DOHH2 (cell line): ENCODE measurements around the gene GTF2F2.

ENCODE experiments used
- H3F3A ChIP-seq: fragments of 200-600 bp; sonication (generic), shearing (Covaris generic); 2 replicates; pipeline ENCODE4 v1.6.0; 2016; ENCODE audit warnings: antibody characterized with exemption, mild to moderate bottlenecking; ENCODE audit not compliant: control insufficient read depth, insufficient read depth
- H3K27ac ChIP-seq: fragments of 200-600 bp; sonication (generic); 2 replicates; pipeline ENCODE4 v1.5.1; 2014; ENCODE audit warnings: low read depth, mild to moderate bottlenecking, low read length, moderate library complexity
- H3K27me3 ChIP-seq: fragments of 200-600 bp; sonication (generic); 2 replicates; pipeline ENCODE4 v1.6.1; 2014; ENCODE audit warnings: mild to moderate bottlenecking, low read length, mixed read lengths; ENCODE audit not compliant: control insufficient read depth
- H3K36me3 ChIP-seq: fragments of 200-600 bp; sonication (generic); 2 replicates; pipeline ENCODE4 v1.6.1; 2014; ENCODE audit warnings: mild to moderate bottlenecking, low read length, moderate library complexity, mixed read lengths; ENCODE audit not compliant: control insufficient read depth
- H3K4me1 ChIP-seq: fragments of 200-600 bp; sonication (generic); 2 replicates; pipeline ENCODE4 v1.6.1; 2014; ENCODE audit warnings: mild to moderate bottlenecking, low read length, mixed read lengths; ENCODE audit not compliant: control insufficient read depth
- H3K4me2 ChIP-seq: fragments of 200-600 bp; sonication (generic); 2 replicates; pipeline ENCODE4 v1.6.0; 2014; ENCODE audit warnings: mild to moderate bottlenecking, low read length, moderate library complexity
- H3K4me3 ChIP-seq: fragments of 200-600 bp; sonication (generic); 2 replicates; pipeline ENCODE4 v1.5.1; 2014; ENCODE audit warnings: mild to moderate bottlenecking, low read length, mixed read lengths
- H3K79me2 ChIP-seq: fragments of 200-600 bp; sonication (generic); 2 replicates; pipeline ENCODE4 v1.6.1; 2014; ENCODE audit warnings: mild to moderate bottlenecking, low read length, mixed read lengths; ENCODE audit not compliant: control insufficient read depth
- H3K9me2 ChIP-seq: fragments of 200-600 bp; sonication (generic); replicated peaks from 2 replicates; pipeline ENCODE4 v1.6.1; 2014; ENCODE audit warnings: mild to moderate bottlenecking, low read length, mixed read lengths; ENCODE audit not compliant: control insufficient read depth
- H3K9me3 ChIP-seq: fragments of 200-600 bp; sonication (generic); 2 replicates; pipeline ENCODE4 v1.6.1; 2014; ENCODE audit warnings: antibody characterized with exemption, low read length, mixed read lengths; ENCODE audit not compliant: control insufficient read depth, insufficient read depth
- H4K20me1 ChIP-seq: fragments of 200-600 bp; sonication (generic); 2 replicates; pipeline ENCODE4 v1.6.0; 2014; ENCODE audit warnings: low read depth, mild to moderate bottlenecking, antibody characterized with exemption, low read length, moderate library complexity; ENCODE audit not compliant: control insufficient read depth, insufficient read depth
- EZH2phosphoT487 ChIP-seq: fragments of 200-600 bp; sonication (generic); IDR thresholded peaks from 2 replicates; pipeline ENCODE4 v1.6.1; 2017; ENCODE audit warnings: borderline replicate concordance, mild to moderate bottlenecking, antibody characterized with exemption, low read length, moderate library complexity, mixed read lengths
- TF ChIP-seq, protein P1 (sequence below): fragments of 200-600 bp; sonication (generic); IDR thresholded peaks from one replicate; pipeline ENCODE4 v1.5.1; 2014; ENCODE audit warnings: antibody characterized with exemption, mild to moderate bottlenecking, low read depth, low read length; ENCODE audit not compliant: poor library complexity, severe bottlenecking

The GTF2F2 gene

DNA sequence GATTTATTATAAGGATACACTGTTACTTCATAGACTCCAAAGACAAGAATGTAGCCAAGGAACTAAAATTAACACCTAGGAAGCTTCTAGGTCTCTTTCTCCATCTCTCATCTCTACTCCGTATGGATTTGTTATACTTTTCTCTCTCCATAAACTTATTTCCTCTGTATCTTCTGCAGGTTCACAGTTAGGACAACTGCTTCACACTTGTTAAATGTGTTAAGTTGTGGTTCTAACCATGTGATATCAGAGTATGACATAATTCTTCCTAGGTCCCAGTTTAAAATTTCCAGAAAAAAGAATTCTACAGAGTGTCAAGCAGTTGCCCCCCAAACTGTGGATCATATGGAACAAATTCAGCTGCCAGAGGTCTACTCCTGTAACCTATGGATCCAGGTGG is 42.3 kb upstream of the GTF2F2 start:
- no peak for TF ChIP-seq EZH2phosphoT487
- TF ChIP-seq, protein P1, sequence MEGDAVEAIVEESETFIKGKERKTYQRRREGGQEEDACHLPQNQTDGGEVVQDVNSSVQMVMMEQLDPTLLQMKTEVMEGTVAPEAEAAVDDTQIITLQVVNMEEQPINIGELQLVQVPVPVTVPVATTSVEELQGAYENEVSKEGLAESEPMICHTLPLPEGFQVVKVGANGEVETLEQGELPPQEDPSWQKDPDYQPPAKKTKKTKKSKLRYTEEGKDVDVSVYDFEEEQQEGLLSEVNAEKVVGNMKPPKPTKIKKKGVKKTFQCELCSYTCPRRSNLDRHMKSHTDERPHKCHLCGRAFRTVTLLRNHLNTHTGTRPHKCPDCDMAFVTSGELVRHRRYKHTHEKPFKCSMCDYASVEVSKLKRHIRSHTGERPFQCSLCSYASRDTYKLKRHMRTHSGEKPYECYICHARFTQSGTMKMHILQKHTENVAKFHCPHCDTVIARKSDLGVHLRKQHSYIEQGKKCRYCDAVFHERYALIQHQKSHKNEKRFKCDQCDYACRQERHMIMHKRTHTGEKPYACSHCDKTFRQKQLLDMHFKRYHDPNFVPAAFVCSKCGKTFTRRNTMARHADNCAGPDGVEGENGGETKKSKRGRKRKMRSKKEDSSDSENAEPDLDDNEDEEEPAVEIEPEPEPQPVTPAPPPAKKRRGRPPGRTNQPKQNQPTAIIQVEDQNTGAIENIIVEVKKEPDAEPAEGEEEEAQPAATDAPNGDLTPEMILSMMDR = no peak
- Histone ChIP-seq H3K4me2 (no peak overlapping the region), H3K36me3 (no peaks in the 10 kb centered on the region), H3K27me3 (peaks cover 26% of the 10 kb centered on the region), H3K27ac (no peak overlapping the region), H3K9me2 (no peaks in the 10 kb centered on the region), H3K9me3 (no peaks in the 10 kb centered on the region), H4K20me1 (no peaks in the 10 kb centered on the region), H3K4me1 (peaks cover 4% of the 10 kb centered on the region; the same call in 1 of the 2 replicates), H3K4me3 (no peak overlapping the region), H3F3A (no peaks in the 10 kb centered on the region), H3K79me2 (no peaks in the 10 kb centered on the region)

DNA sequence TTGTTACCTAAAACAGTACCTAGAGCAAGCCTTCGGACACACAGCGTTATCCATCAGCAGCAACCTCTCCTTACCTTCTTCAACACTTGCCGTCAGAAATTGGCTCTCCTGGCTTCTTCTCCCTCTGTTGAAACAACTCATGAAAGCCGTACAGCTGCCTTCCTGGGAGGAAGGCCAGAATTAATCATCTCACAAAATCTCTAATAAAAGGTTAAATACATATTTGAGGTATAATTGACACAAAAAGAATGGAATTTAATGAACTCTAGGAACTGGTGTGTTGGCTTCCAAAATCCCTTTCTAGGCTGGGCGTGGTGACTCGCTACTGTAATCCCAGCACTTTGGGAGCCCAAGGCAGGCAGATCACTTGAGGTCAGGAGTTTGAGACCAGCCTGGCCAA is 37.3 kb upstream of the GTF2F2 start:
- Histone ChIP-seq H3K79me2 (no peaks in the 10 kb centered on the region), H4K20me1 (no peaks in the 10 kb centered on the region), H3K9me2 (no peaks in the 10 kb centered on the region), H3K4me3 (no peak overlapping the region), H3F3A (no peaks in the 10 kb centered on the region), H3K36me3 (no peaks in the 10 kb centered on the region), H3K9me3 (no peaks in the 10 kb centered on the region), H3K27ac (no peak overlapping the region), H3K4me1 (no peaks in the 10 kb centered on the region), H3K27me3 (peaks cover 26% of the 10 kb centered on the region), H3K4me2 (no peak overlapping the region)
- TF ChIP-seq EZH2phosphoT487 = no peak
- TF ChIP-seq, protein P1 = no peak

DNA sequence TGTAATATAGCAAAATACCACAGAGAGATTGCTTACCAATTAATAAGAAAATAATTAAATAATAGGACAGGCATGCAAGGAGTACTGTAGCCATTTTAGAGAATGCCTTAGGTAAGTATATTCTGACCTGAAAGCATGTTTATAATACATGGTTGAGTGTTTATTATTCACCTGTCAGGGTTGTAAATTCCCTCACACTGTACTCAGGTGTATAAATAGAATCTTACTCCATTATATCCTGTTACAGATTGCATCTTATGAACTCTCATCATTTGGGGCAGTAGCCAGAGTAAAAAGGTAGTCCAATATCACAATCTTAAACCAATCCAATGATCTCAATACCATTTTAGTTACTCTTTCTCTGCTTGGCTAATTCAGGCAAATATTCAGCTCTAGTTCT is 35.8 kb upstream of the GTF2F2 start:
- Histone ChIP-seq H3K9me3 (no peaks in the 10 kb centered on the region), H3K4me1 (no peaks in the 10 kb centered on the region), H4K20me1 (no peaks in the 10 kb centered on the region), H3K27me3 (peaks cover 19% of the 10 kb centered on the region), H3K79me2 (no peaks in the 10 kb centered on the region), H3F3A (no peaks in the 10 kb centered on the region), H3K4me3 (no peak overlapping the region), H3K27ac (no peak overlapping the region), H3K9me2 (no peaks in the 10 kb centered on the region), H3K36me3 (no peaks in the 10 kb centered on the region), H3K4me2 (no peak overlapping the region)
- TF ChIP-seq, protein P1 = no peak
- no peak for TF ChIP-seq EZH2phosphoT487

DNA sequence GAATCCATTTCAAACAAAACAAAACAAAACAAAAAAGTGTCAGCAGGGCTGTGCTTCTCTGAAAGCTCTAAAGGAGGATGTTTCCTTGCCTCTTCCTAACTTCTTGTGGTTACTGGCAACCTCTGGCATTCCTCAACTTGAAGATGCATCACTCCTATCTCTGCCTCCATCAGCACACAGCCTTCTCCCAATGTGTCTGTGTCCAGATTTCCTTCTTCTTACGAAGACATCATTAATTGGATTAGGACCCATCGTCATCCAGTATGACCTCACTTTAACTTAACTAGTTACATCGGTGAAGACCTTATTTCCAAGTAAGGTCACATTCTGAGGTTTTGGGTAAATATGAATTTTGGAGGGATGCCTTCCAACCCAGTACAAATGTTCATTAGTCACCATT is 33.8 kb upstream of the GTF2F2 start:
- Histone ChIP-seq H3K9me2 (no peaks in the 10 kb centered on the region), H3K4me1 (no peaks in the 10 kb centered on the region), H3K27ac (no peak overlapping the region), H3K9me3 (no peaks in the 10 kb centered on the region), H3K27me3 (peaks cover 2% of the 10 kb centered on the region), H3F3A (no peaks in the 10 kb centered on the region), H3K36me3 (no peaks in the 10 kb centered on the region), H3K4me3 (no peak overlapping the region), H4K20me1 (no peaks in the 10 kb centered on the region), H3K4me2 (no peak overlapping the region), H3K79me2 (no peaks in the 10 kb centered on the region)
- no peak for TF ChIP-seq EZH2phosphoT487
- TF ChIP-seq, protein P1 = no peak
